Measurements from ENCODE around the gene FXYD6.

Gene FXYD6

GRCh38 chr11:117830072-117830471 lies 46.4 kb downstream of the FXYD6 start:
- no peak for DNase-seq (ENCODE audit: low read depth)

GRCh38 chr11:117829369-117829725 lies 47.1 kb downstream of the FXYD6 start:
- DNase-seq (ENCODE audit: low read depth): no peak

- peak; percentile 90 for DNase-seq (ENCODE audit: low read depth)
These were observed 47.7 kb downstream of the FXYD6 start for GRCh38 chr11:117828611-117829368.

GRCh38 chr11:117827521-117828511 lies 48.6 kb downstream of the FXYD6 start:
- no peak for DNase-seq (ENCODE audit: low read depth)

GRCh38 chr11:117826832-117827231 lies 49.6 kb downstream of the FXYD6 start:
- DNase-seq (ENCODE audit: low read depth): no peak

- no peak for DNase-seq (ENCODE audit: low read depth)
These were observed 50.3 kb downstream of the FXYD6 start for GRCh38 chr11:117826190-117826570.

- DNase-seq (ENCODE audit: low read depth): no peak
These were observed 50.8 kb downstream of the FXYD6 start for GRCh38 chr11:117825538-117826189.

GRCh38 chr11:117824571-117825537 lies 51.6 kb downstream of the FXYD6 start, which contains the start of gene FXYD2:
Gene FXYD2, minus strand, starts transcription at chr11:117824744. Its CDS starts 66 bp downstream, at chr11:117824678.
- no peak for DNase-seq (ENCODE audit: low read depth)

GRCh38 chr11:117823946-117824420 lies 52.5 kb downstream of the FXYD6 start:
- DNase-seq (ENCODE audit: low read depth): no peak

- no peak for DNase-seq (ENCODE audit: low read depth)
These were observed 53.0 kb downstream of the FXYD6 start for GRCh38 chr11:117823294-117823945.

- DNase-seq (ENCODE audit: low read depth): no peak
These were observed 54.1 kb downstream of the FXYD6 start for GRCh38 chr11:117822074-117823033.

- DNase-seq (ENCODE audit: low read depth): no peak
These were observed 55.0 kb downstream of the FXYD6 start for GRCh38 chr11:117821431-117821830.

GRCh38 chr11:117820516-117820915 lies 55.9 kb downstream of the FXYD6 start:
- DNase-seq (ENCODE audit: low read depth): no peak

- no peak for DNase-seq (ENCODE audit: low read depth)
These were observed 56.4 kb downstream of the FXYD6 start for GRCh38 chr11:117820071-117820470.

- no peak for DNase-seq (ENCODE audit: low read depth)
These were observed 57.1 kb downstream of the FXYD6 start for GRCh38 chr11:117819096-117820040.

- DNase-seq (ENCODE audit: low read depth): peak; percentile 45
These were observed 58.2 kb downstream of the FXYD6 start for GRCh38 chr11:117818041-117818873.

- DNase-seq (ENCODE audit: low read depth): peak; percentile 80
These were observed 59.0 kb downstream of the FXYD6 start for GRCh38 chr11:117817368-117818040.

Data from activated gamma-delta T cell treated with anti-CD3 and anti-CD28 coated beads, Interleukin-2, amount 50 U/mL, for 16 hours (primary cell).